ENCODE measurements around the gene CHMP3.

DNA sequence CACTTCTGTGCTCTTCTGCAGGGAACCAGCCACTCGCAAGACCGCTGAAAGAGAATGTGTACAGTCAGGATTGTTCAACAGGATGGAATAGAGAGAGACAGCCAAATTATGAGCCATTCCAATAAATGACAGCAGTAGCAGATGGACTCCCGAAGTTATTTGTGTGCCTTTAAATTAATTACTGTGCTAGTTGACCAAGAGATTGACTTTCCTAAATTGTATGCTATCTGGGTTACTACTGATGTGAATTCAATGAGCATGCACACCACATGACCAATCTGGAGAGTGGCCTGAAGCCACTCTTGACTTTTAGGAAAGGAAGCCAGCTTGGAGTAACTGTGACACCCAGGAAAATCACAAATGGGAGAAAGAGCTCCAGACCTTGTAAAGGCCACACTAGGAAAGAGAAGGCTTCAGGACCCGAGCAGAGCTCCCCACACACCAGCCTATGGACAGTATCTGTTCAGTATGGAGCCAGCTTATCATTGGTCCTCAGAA is 52.8 kb downstream of the CHMP3 start:
- TF ChIP-seq CTCF (IDR thresholded peaks at IDR 0.05; ENCODE audit: insufficient read depth, low read length), result no peak
- no peak for TF ChIP-seq REST (IDR thresholded peaks at IDR 0.05; ENCODE audit: insufficient replicate concordance, low read depth)
- no peak for TF ChIP-seq GABPA (IDR thresholded peaks at IDR 0.05; ENCODE audit: low read depth)
- TF ChIP-seq POLR2AphosphoS5 (IDR thresholded peaks at IDR 0.05; ENCODE audit: low read depth), result no peak

Measured in HL-60 (cell line).